ENCODE data around the gene DUXA.

Gene DUXA

GRCh38 chr19:57191141-57192076, 24.1 kb upstream of the DUXA start, which contains the start of gene ZNF264:
TSS of gene ZNF264 (plus strand) at chr19:57191500. CDS start at chr19:57191914, 414 bp downstream.
- TF ChIP-seq CTCF (IDR thresholded peaks at IDR 0.05; ENCODE audit: low read length) (no peak), EZH2 (IDR thresholded peaks at IDR 0.05; ENCODE audit: borderline replicate concordance, low read length) (no peak)
- H3K9me2 ChIP-seq (ENCODE audit: low read depth, low read length) = no peaks in the 10 kb centered on the region
- H3K27ac ChIP-seq (ENCODE audit: low read depth, low read length, poor library complexity, severe bottlenecking) = peak within 1 kb of the TSS; percentile 50
- peak within 1 kb of the TSS; percentile 78 for H3K4me2 ChIP-seq (ENCODE audit: low read length)
- H3K4me3 ChIP-seq (ENCODE audit: low read depth, low read length, poor library complexity, severe bottlenecking) = peak within 1 kb of the TSS; percentile 81
- peaks cover 53% of the 10 kb centered on the region for H3K36me3 ChIP-seq (ENCODE audit: insufficient read depth, low read length)
- peak within 1 kb of the TSS; percentile 98 for H2AFZ ChIP-seq (ENCODE audit: low read length)
- H3K27me3 ChIP-seq (ENCODE audit: insufficient read depth, low read length) = no peaks in the 10 kb centered on the region
- H3F3A ChIP-seq (ENCODE audit: insufficient read depth, low read length) = no peaks in the 10 kb centered on the region
- H3K9me3 ChIP-seq (ENCODE audit: low read length) = peaks cover 26% of the 10 kb centered on the region
- H3K4me1 ChIP-seq (ENCODE audit: insufficient read depth, low read length, severe bottlenecking) = peaks cover 17% of the 10 kb centered on the region
- peak within 1 kb of the TSS; percentile 84 for H3K9ac ChIP-seq (ENCODE audit: low read length)
- H4K20me1 ChIP-seq (ENCODE audit: insufficient read depth, low read length) = no peaks in the 10 kb centered on the region
- peaks cover 16% of the 10 kb centered on the region for H3K79me2 ChIP-seq (ENCODE audit: insufficient read depth, low read length)

- H3K27ac ChIP-seq (ENCODE audit: low read depth, low read length, poor library complexity, severe bottlenecking) = no peak overlapping the region
- H3K27me3 ChIP-seq (ENCODE audit: insufficient read depth, low read length) = no peaks in the 10 kb centered on the region
- no peaks in the 10 kb centered on the region for H4K20me1 ChIP-seq (ENCODE audit: insufficient read depth, low read length)
- H2AFZ ChIP-seq (ENCODE audit: low read length) = peak overlapping the region; percentile 98; the same call in 1 of the 2 replicates
- peaks cover 42% of the 10 kb centered on the region for H3K36me3 ChIP-seq (ENCODE audit: insufficient read depth, low read length)
- H3F3A ChIP-seq (ENCODE audit: insufficient read depth, low read length) = no peaks in the 10 kb centered on the region
- H3K79me2 ChIP-seq (ENCODE audit: insufficient read depth, low read length) = peaks cover 16% of the 10 kb centered on the region
- peaks cover 17% of the 10 kb centered on the region for H3K4me1 ChIP-seq (ENCODE audit: insufficient read depth, low read length, severe bottlenecking)
- TF ChIP-seq CTCF (IDR thresholded peaks at IDR 0.05; ENCODE audit: low read length) (no peak), EZH2 (IDR thresholded peaks at IDR 0.05; ENCODE audit: borderline replicate concordance, low read length) (no peak)
- H3K4me3 ChIP-seq (ENCODE audit: low read depth, low read length, poor library complexity, severe bottlenecking) = peak overlapping the region; percentile 81
- H3K9ac ChIP-seq (ENCODE audit: low read length) = no peak overlapping the region
- H3K4me2 ChIP-seq (ENCODE audit: low read length) = no peak overlapping the region
- peaks cover 26% of the 10 kb centered on the region for H3K9me3 ChIP-seq (ENCODE audit: low read length)
- H3K9me2 ChIP-seq (ENCODE audit: low read depth, low read length) = no peaks in the 10 kb centered on the region
Measured at GRCh38 chr19:57190301-57190700, 23.0 kb upstream of the DUXA start.

GRCh38 chr19:57171551-57172081, 4.3 kb upstream of the DUXA start:
- Histone ChIP-seq H3K27ac (ENCODE audit: low read depth, low read length, poor library complexity, severe bottlenecking) (no peak overlapping the region), H3K36me3 (ENCODE audit: insufficient read depth, low read length) (no peaks in the 10 kb centered on the region), H3K79me2 (ENCODE audit: insufficient read depth, low read length) (no peaks in the 10 kb centered on the region), H3K4me2 (ENCODE audit: low read length) (no peak overlapping the region), H3F3A (ENCODE audit: insufficient read depth, low read length) (no peaks in the 10 kb centered on the region), H3K9ac (ENCODE audit: low read length) (no peak overlapping the region), H3K9me2 (ENCODE audit: low read depth, low read length) (no peaks in the 10 kb centered on the region), H3K4me3 (ENCODE audit: low read depth, low read length, poor library complexity, severe bottlenecking) (no peak overlapping the region), H3K27me3 (ENCODE audit: insufficient read depth, low read length) (no peaks in the 10 kb centered on the region), H3K4me1 (ENCODE audit: insufficient read depth, low read length, severe bottlenecking) (no peaks in the 10 kb centered on the region), H3K9me3 (ENCODE audit: low read length) (0 out of 2 replicates have a peak, but pooled peaks cover 2% of the 10 kb centered on the region), H2AFZ (ENCODE audit: low read length) (no peak overlapping the region), H4K20me1 (ENCODE audit: insufficient read depth, low read length) (no peaks in the 10 kb centered on the region)
- no peak for TF ChIP-seq EZH2 (IDR thresholded peaks at IDR 0.05; ENCODE audit: borderline replicate concordance, low read length)
- TF ChIP-seq CTCF (IDR thresholded peaks at IDR 0.05; ENCODE audit: low read length) = no peak

Measured in OCI-LY1 (cell line).